D721Med (cell line): Measurements from ENCODE around the gene AKIRIN2.
A peak's percentile ranks its signal among the peaks of the same experiment; 100 is the strongest.
"Not testable (repeated sequence)": the region's sequence is repeated elsewhere in the genome, so short reads cannot be mapped to it uniquely, and the experiment has no call there.

Source experiments
- DNase-seq: peaks from one replicate; pipeline ENCODE4 v3.0.0; 2011; ENCODE audit warnings: low spot score; ENCODE audit not compliant: insufficient read length
- FAIRE-seq: peaks from 2 replicates; lab custom pipeline; 2011; peaks lifted over from hg19 to GRCh38; lab: Jason Lieb, UNC
- CTCF ChIP-seq: IDR thresholded peaks from 2 replicates; pipeline ENCODE4 v1.5.1; 2012; ENCODE audit warnings: mild to moderate bottlenecking, control low read depth; ENCODE audit not compliant: insufficient read depth; ENCODE audit errors: missing control alignments

AKIRIN2 gene

DNA sequence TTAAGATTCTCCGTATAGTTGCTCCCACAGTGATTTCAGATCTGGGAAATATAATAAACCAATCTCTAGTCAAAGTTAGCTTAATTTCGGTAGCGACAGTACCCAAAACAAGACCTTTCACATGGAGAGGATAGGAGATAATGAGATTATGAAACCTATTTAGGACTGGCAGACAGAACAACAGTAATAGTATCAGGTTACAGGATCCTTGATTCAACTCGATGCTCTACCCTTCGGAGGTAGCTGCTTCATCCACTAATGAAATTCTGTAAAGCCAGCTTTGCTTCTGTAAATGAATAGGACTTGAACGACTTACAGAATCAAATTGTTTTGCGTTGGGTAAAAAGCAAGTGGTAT is 534 bp upstream of the AKIRIN2 start:
- no peak for TF ChIP-seq CTCF
- DNase-seq (no peak), FAIRE-seq (no peak)

DNA sequence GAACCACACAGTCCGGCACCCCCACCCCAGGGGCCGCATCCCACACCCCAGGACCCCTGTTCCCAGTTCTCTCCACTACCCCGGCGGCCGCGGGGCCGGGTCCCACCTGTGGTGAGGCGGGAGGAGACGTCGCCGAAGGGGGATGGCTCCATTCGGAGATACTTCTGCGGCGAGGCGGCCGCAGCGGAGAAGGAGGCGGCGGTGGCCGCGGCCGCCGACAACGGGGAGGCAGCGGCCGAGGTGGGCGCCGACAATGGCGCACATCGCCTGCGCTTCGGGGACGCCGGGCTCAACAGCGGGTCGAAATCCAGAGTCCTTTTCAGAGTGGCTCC is 723 bp downstream of the AKIRIN2 start:
- no peak for TF ChIP-seq CTCF
- no peak for FAIRE-seq
- DNase-seq: no peak

- FAIRE-seq: no peak
- DNase-seq: no peak
These were observed 1.4 kb downstream of the AKIRIN2 start for GRCh38 chr6:87700397-87701343.

DNA sequence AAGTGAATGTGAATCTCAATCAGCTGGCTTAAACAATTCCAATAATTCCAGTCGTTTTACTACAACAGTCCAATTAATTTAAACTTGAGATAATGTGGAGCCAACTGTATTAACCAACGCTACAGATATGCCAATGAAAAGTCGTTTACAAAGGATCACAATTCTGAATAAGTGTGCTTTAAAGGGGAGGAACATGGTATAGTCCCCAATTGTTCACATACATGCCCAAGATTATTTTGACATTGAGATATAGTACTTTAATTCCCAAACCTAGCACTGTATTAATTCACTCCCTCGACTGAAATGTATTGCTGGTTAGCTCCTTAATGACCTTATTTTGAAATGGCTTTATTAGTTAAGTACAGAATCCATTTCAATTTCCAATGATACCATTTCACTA is 2.5 kb downstream of the AKIRIN2 start:
- peak; percentile 71 for FAIRE-seq
- no peak for TF ChIP-seq CTCF
- DNase-seq: no peak

More at GRCh38 chr6:87700397-87701343, 1.4 kb downstream of the AKIRIN2 start:
- TF ChIP-seq CTCF: no peak

DNA sequence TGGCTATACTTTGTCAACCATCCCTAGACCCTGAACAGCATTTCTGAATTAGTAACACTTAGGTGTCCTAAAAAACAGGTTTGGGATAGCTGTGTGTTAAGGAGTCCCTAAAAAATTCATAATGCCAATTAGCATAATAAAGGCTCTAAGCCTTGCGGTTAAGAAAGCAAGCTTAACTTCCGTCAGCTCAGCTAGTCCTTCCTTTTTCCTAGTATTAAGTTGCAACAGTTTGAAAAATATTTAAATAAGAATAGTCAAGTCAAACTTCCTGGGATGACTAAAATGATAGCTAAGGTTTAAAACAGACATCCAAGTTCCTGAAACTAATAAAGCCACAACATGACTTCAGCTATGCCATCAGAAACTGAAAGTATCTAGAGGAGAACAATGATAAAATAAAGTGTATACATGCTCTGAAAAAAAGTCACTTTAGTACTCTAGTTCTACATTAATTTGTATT is 3.5 kb downstream of the AKIRIN2 start:
- FAIRE-seq: no peak
- no peak for TF ChIP-seq CTCF
- DNase-seq: no peak

DNA sequence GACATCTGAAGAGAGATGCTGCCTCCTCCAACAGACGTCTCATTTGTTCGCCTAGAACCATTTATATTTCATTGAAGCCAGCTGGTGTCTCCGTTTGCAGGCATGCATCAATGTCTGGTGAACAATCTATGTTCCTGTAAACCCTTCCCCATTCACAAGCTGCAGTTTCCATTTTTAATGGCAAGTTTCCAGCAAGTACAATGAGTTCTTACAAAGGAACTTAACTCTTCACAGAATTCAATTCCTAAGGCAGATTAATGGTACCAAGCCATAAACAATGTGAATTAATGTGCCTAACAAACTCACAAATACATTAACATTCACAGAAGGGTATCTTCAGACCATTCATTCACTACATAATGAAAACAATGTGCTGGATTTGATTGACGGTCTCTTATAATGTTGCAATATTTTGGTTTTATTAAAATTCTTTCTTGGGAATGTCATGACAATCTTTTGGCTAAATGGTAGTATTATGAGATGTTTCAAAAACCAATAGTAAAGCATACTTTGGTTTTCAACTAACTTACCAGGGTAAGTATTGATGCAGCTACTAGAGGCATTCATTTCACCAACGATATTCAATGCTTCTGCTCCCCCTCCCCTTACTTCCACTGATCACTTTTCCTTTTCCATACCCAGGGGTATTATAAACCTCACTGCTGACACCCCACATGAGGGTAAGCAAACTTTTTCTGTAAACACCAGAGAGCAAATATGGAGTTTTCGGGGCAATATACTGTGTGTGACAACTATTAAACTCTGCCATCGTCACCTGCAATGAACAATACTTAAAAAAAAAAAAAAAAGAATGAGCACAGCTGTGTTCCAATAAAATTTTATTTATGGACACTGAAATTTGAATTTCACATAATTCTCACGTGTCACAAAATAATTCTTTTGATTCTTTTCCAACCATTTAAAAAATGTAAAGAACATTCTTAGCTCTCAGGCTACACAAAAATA is 4.2 kb downstream of the AKIRIN2 start:
- FAIRE-seq (no peak), DNase-seq (no peak)
- TF ChIP-seq CTCF: no peak

DNA sequence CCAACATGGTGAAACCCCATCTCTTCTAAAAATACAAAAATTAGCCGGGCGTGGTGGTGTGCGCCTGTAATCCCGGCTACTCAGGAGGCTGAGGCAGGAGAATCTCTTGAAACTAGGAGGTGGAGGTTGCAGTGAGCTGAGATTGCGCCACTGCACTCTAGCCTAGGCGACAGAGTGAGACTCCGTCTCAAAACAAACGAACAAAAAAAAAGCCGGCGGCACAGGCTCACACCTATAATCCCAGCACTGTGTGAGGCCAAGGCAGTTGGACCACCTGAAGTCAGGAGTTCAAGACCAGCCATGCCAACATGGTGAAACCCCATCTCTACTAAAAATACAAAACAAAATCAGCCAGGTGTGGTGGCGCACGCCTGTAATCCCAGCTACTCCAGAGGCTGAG is 5.2 kb downstream of the AKIRIN2 start:
- DNase-seq, FAIRE-seq: not testable (repeated sequence)
